HG03457 (cell line): ENCODE results near the gene MSANTD2.

Source experiments
- ATAC-seq: cut with Tn5 transposase; IDR thresholded peaks from one replicate; pipeline ENCODE4 v1.9.1; 2021; ENCODE audit warnings: moderate number of reproducible peaks; ENCODE audit not compliant: unreplicated experiment

The MSANTD2 gene

GRCh38 chr11:124800226-124800929, at the start of gene MSANTD2:
Gene MSANTD2, minus strand, starts transcription at chr11:124800406. Its CDS starts 26 bp downstream, at chr11:124800380.
- peak; percentile 84 for ATAC-seq

GRCh38 chr11:124846070-124846673, 46.0 kb upstream of the MSANTD2 start:
- no peak for ATAC-seq

- ATAC-seq: no peak
These were observed 44.5 kb upstream of the MSANTD2 start for GRCh38 chr11:124844664-124845079.

GRCh38 chr11:124843616-124843910, 43.4 kb upstream of the MSANTD2 start:
- no peak for ATAC-seq

- no peak for ATAC-seq
These were observed 42.1 kb upstream of the MSANTD2 start for GRCh38 chr11:124842305-124842704.

GRCh38 chr11:124841840-124842239, 41.6 kb upstream of the MSANTD2 start:
- no peak for ATAC-seq

- no peak for ATAC-seq
These were observed 41.0 kb upstream of the MSANTD2 start for GRCh38 chr11:124841201-124841600.

- no peak for ATAC-seq
These were observed 40.5 kb upstream of the MSANTD2 start for GRCh38 chr11:124840666-124841065.

GRCh38 chr11:124839972-124840621, 39.9 kb upstream of the MSANTD2 start:
- ATAC-seq: no peak

- no peak for ATAC-seq
These were observed 39.1 kb upstream of the MSANTD2 start for GRCh38 chr11:124839128-124839971.

GRCh38 chr11:124838805-124839127, 38.6 kb upstream of the MSANTD2 start:
- no peak for ATAC-seq

GRCh38 chr11:124837491-124837856, 37.3 kb upstream of the MSANTD2 start:
- no peak for ATAC-seq

- ATAC-seq: no peak
These were observed 35.7 kb upstream of the MSANTD2 start for GRCh38 chr11:124835918-124836317.

GRCh38 chr11:124834526-124835180, 34.4 kb upstream of the MSANTD2 start:
- no peak for ATAC-seq

- ATAC-seq: no peak
These were observed 32.4 kb upstream of the MSANTD2 start for GRCh38 chr11:124832571-124832970.

GRCh38 chr11:124831897-124832296, 31.7 kb upstream of the MSANTD2 start:
- no peak for ATAC-seq

GRCh38 chr11:124830749-124831148, 30.5 kb upstream of the MSANTD2 start:
- no peak for ATAC-seq

- ATAC-seq: no peak
These were observed 29.8 kb upstream of the MSANTD2 start for GRCh38 chr11:124829986-124830385.

GRCh38 chr11:124825876-124826275, 25.7 kb upstream of the MSANTD2 start:
- no peak for ATAC-seq

GRCh38 chr11:124823512-124824376, 23.5 kb upstream of the MSANTD2 start:
- ATAC-seq: no peak
